GM19099 (cell line): ENCODE measurements around the gene NDUFA8.

ENCODE experiments used
- POLR2A ChIP-seq: IDR thresholded peaks from 3 replicates; pipeline ENCODE4 v1.6.1; 2011; ENCODE audit warnings: low read depth; ENCODE audit not compliant: insufficient read length; ENCODE audit errors: extremely low read depth

NDUFA8 gene

GRCh38 chr9:122190597-122191381 is 31.2 kb upstream of the NDUFA8 start:
- no peak for TF ChIP-seq POLR2A

- no peak for TF ChIP-seq POLR2A
Observed at GRCh38 chr9:122188369-122188768, 28.8 kb upstream of the NDUFA8 start.

GRCh38 chr9:122186777-122187470 is 27.3 kb upstream of the NDUFA8 start:
- no peak for TF ChIP-seq POLR2A

- TF ChIP-seq POLR2A = no peak
Observed at GRCh38 chr9:122186301-122186700, 26.7 kb upstream of the NDUFA8 start.

GRCh38 chr9:122184551-122184950 is 25.0 kb upstream of the NDUFA8 start:
- TF ChIP-seq POLR2A = no peak

GRCh38 chr9:122183501-122183900 is 23.9 kb upstream of the NDUFA8 start:
- TF ChIP-seq POLR2A = no peak

- no peak for TF ChIP-seq POLR2A
Observed at GRCh38 chr9:122180633-122181032, 21.1 kb upstream of the NDUFA8 start.

GRCh38 chr9:122179690-122180074 is 20.1 kb upstream of the NDUFA8 start:
- TF ChIP-seq POLR2A = no peak

GRCh38 chr9:122179054-122179689 is 19.6 kb upstream of the NDUFA8 start:
- TF ChIP-seq POLR2A = no peak

- no peak for TF ChIP-seq POLR2A
Observed at GRCh38 chr9:122176916-122177315, 17.3 kb upstream of the NDUFA8 start.

- no peak for TF ChIP-seq POLR2A
Observed at GRCh38 chr9:122173670-122174069, 14.1 kb upstream of the NDUFA8 start.

GRCh38 chr9:122172131-122172530 is 12.6 kb upstream of the NDUFA8 start:
- no peak for TF ChIP-seq POLR2A

GRCh38 chr9:122168356-122168755 is 8.8 kb upstream of the NDUFA8 start:
- no peak for TF ChIP-seq POLR2A

GRCh38 chr9:122164286-122164685 is 4.7 kb upstream of the NDUFA8 start:
- no peak for TF ChIP-seq POLR2A

- no peak for TF ChIP-seq POLR2A
Observed at GRCh38 chr9:122162415-122162814, 2.8 kb upstream of the NDUFA8 start.

- TF ChIP-seq POLR2A = no peak
Observed at GRCh38 chr9:122159925-122160246, 307 bp upstream of the NDUFA8 start.
